CD8-positive, alpha-beta memory T cell (primary cell): ENCODE results near the gene MACROD2. TPM values are rescaled to one million over a fixed set of nuclear protein-coding genes. Genes with fewer than 3 reads are reported as not detected.

Experiments used
- CTCF ChIA-PET: fragments of 350-600 bp; sonication (Branson Sonifier 250); formaldehyde crosslinking; loops from one replicate; lab custom pipeline; 2021; ENCODE audit warnings: antibody characterized with exemption; lab: Charles Lee
- POLR2A ChIA-PET: fragments of 350-600 bp; sonication (Branson Sonifier 250); formaldehyde crosslinking; loops from one replicate; lab custom pipeline; 2021; ENCODE audit warnings: antibody characterized with exemption; lab: Charles Lee
- DNase-seq, 5 donors: peaks; one replicate each; pipeline versions ENCODE4 v3.0.0 to v3.0.0-alpha.2; 2020 to 2022; ENCODE audit warnings: mixed read lengths in 1 of 5
- H3K27ac ChIP-seq: one replicate; pipeline ENCODE4 v1.7.0; 2013; ENCODE audit warnings: low read depth, mild to moderate bottlenecking, low read length, moderate library complexity
- H3K27me3 ChIP-seq: 2 replicates; pipeline ENCODE4 v1.7.0; 2013; ENCODE audit warnings: low read length, mild to moderate bottlenecking; ENCODE audit not compliant: insufficient read depth, poor library complexity, severe bottlenecking
- H3K36me3 ChIP-seq: 2 replicates; pipeline ENCODE4 v1.7.0; 2013; ENCODE audit warnings: mild to moderate bottlenecking, low read length, moderate library complexity; ENCODE audit not compliant: insufficient read depth
- H3K4me1 ChIP-seq: 2 replicates; pipeline ENCODE4 v1.7.0; 2013; ENCODE audit warnings: mild to moderate bottlenecking, low read length, moderate library complexity; ENCODE audit not compliant: insufficient read depth
- H3K4me3 ChIP-seq: 2 replicates; pipeline ENCODE4 v1.7.0; 2013; ENCODE audit warnings: mild to moderate bottlenecking, low read length
- H3K9me3 ChIP-seq: 2 replicates; pipeline ENCODE4 v1.7.0; 2013; ENCODE audit warnings: mild to moderate bottlenecking, low read length
- H3K27ac Mint-ChIP-seq, 8 donors: one replicate each; pipeline ENCODE4 v1.8.0; 2020 to 2021; ENCODE audit warnings: mixed read lengths in 8 of 8, mild to moderate bottlenecking in 6 of 8, inconsistent platforms in 3 of 8, moderate library complexity in 3 of 8
- H3K27me3 Mint-ChIP-seq, 2 donors: one replicate each; pipeline ENCODE4 v1.8.0; 2020 to 2021; ENCODE audit warnings: mixed read lengths in 2 of 2, mild to moderate bottlenecking in 1 of 2, moderate library complexity in 1 of 2
- H3K36me3 Mint-ChIP-seq, 3 donors: one replicate each; pipeline ENCODE4 v1.8.0; 2020 to 2021; ENCODE audit warnings: mixed read lengths in 3 of 3, inconsistent platforms in 1 of 3, mild to moderate bottlenecking in 1 of 3
- H3K4me1 Mint-ChIP-seq, 3 donors: one replicate each; pipeline ENCODE4 v1.8.0; 2020 to 2021; ENCODE audit warnings: mixed read lengths in 3 of 3, inconsistent platforms in 1 of 3, mild to moderate bottlenecking in 1 of 3
- H3K4me3 Mint-ChIP-seq, 7 donors: one replicate each; pipeline ENCODE4 v1.8.0; 2020 to 2021; ENCODE audit warnings: mixed read lengths in 7 of 7, mild to moderate bottlenecking in 6 of 7, moderate library complexity in 4 of 7, inconsistent platforms in 2 of 7
- H3K9me3 Mint-ChIP-seq, 5 donors: one replicate each; pipeline ENCODE4 v1.8.0; 2020 to 2022; ENCODE audit warnings: mixed read lengths in 5 of 5, mild to moderate bottlenecking in 3 of 5, moderate library complexity in 2 of 5, inconsistent platforms in 1 of 5
- polyA plus RNA-seq: library from polyadenylated mRNA; unstranded; fragments of 300-500 nt; fragmentation: Illumina TruSeq; gene quantifications from one replicate; pipeline ENCODE4 v1.2.3, GENCODE V29; 2021
- total RNA-seq, 2 experiments: library from RNA; stranded (reverse); gene quantifications; one replicate each; pipeline ENCODE4 v1.2.3, GENCODE V29; 2021

Gene MACROD2
- total and polyA plus RNA-seq, 3 experiments from 2014 or later: not detected

- H3K27ac Mint-ChIP-seq: no peak overlapping the region
- Histone ChIP-seq H3K4me3 (no peak overlapping the region), H3K36me3 (no peaks in the 10 kb centered on the region), H3K4me1 (no peaks in the 10 kb centered on the region), H3K9me3 (no peaks in the 10 kb centered on the region), H3K27ac (no peak overlapping the region), H3K27me3 (no peaks in the 10 kb centered on the region)
- ChIA-PET POLR2A (no interaction called here), CTCF (no interaction called here)
- no peak overlapping the region for H3K4me3 Mint-ChIP-seq
- H3K27me3 Mint-ChIP-seq: no peaks in the 10 kb centered on the region
- no peaks in the 10 kb centered on the region for H3K4me1 Mint-ChIP-seq
- no peaks in the 10 kb centered on the region for H3K36me3 Mint-ChIP-seq
- no peak for DNase-seq
- peaks cover 0 to 9% (median 0%) of the 10 kb centered on the region in 5 donors for H3K9me3 Mint-ChIP-seq
Observed at GRCh38 chr20:16054985-16055384, 2059.7 kb downstream of the MACROD2 start.

GRCh38 chr20:16057651-16058050 is 2062.3 kb downstream of the MACROD2 start:
- Histone ChIP-seq H3K27ac (no peak overlapping the region), H3K4me1 (no peaks in the 10 kb centered on the region), H3K4me3 (no peak overlapping the region), H3K27me3 (no peaks in the 10 kb centered on the region), H3K9me3 (no peaks in the 10 kb centered on the region), H3K36me3 (no peaks in the 10 kb centered on the region)
- CTCF ChIA-PET: no interaction called here
- no peak overlapping the region for H3K27ac Mint-ChIP-seq
- H3K4me3 Mint-ChIP-seq: no peak overlapping the region
- no peak for DNase-seq
- H3K4me1 Mint-ChIP-seq: no peaks in the 10 kb centered on the region
- H3K36me3 Mint-ChIP-seq: no peaks in the 10 kb centered on the region
- POLR2A ChIA-PET: no interaction called here
- peaks cover 0 to 12% (median 2%) of the 10 kb centered on the region in 5 donors for H3K9me3 Mint-ChIP-seq
- no peaks in the 10 kb centered on the region for H3K27me3 Mint-ChIP-seq

- Histone ChIP-seq H3K4me3 (no peak overlapping the region), H3K27me3 (no peaks in the 10 kb centered on the region), H3K36me3 (no peaks in the 10 kb centered on the region), H3K9me3 (no peaks in the 10 kb centered on the region), H3K27ac (no peak overlapping the region), H3K4me1 (no peaks in the 10 kb centered on the region)
- Mint-ChIP-seq H3K9me3 (peaks cover 0 to 12% (median 2%) of the 10 kb centered on the region in 5 donors), H3K27ac (no peak overlapping the region), H3K4me1 (no peaks in the 10 kb centered on the region), H3K36me3 (no peaks in the 10 kb centered on the region), H3K4me3 (no peak overlapping the region), H3K27me3 (no peaks in the 10 kb centered on the region)
- ChIA-PET CTCF (no interaction called here), POLR2A (no interaction called here)
- no peak for DNase-seq
Observed at GRCh38 chr20:16058268-16058667, 2063.0 kb downstream of the MACROD2 start.

- Histone ChIP-seq H3K4me1 (no peaks in the 10 kb centered on the region), H3K27ac (no peak overlapping the region), H3K27me3 (no peaks in the 10 kb centered on the region), H3K36me3 (no peaks in the 10 kb centered on the region), H3K4me3 (no peak overlapping the region), H3K9me3 (no peaks in the 10 kb centered on the region)
- H3K4me3 Mint-ChIP-seq: no peak overlapping the region
- H3K9me3 Mint-ChIP-seq: peaks cover 0 to 7% (median 2%) of the 10 kb centered on the region in 5 donors
- no peaks in the 10 kb centered on the region for H3K36me3 Mint-ChIP-seq
- no peaks in the 10 kb centered on the region for H3K4me1 Mint-ChIP-seq
- DNase-seq: no peak
- ChIA-PET CTCF (no interaction called here), POLR2A (no interaction called here)
- H3K27ac Mint-ChIP-seq: no peak overlapping the region
- no peaks in the 10 kb centered on the region for H3K27me3 Mint-ChIP-seq
Observed at GRCh38 chr20:16059841-16060240, 2064.5 kb downstream of the MACROD2 start.

- Histone ChIP-seq H3K27me3 (no peaks in the 10 kb centered on the region), H3K4me1 (no peaks in the 10 kb centered on the region), H3K4me3 (no peak overlapping the region), H3K36me3 (no peaks in the 10 kb centered on the region), H3K27ac (no peak overlapping the region), H3K9me3 (no peaks in the 10 kb centered on the region)
- Mint-ChIP-seq H3K4me1 (no peaks in the 10 kb centered on the region), H3K4me3 (no peak overlapping the region), H3K27me3 (no peaks in the 10 kb centered on the region), H3K27ac (no peak overlapping the region), H3K36me3 (no peaks in the 10 kb centered on the region), H3K9me3 (peaks cover 0 to 7% (median 2%) of the 10 kb centered on the region in 5 donors)
- POLR2A ChIA-PET: no interaction called here
- CTCF ChIA-PET: no interaction called here
- DNase-seq: no peak
Observed at GRCh38 chr20:16061351-16061750, 2066.0 kb downstream of the MACROD2 start.

GRCh38 chr20:16062661-16063581 is 2067.6 kb downstream of the MACROD2 start:
- CTCF ChIA-PET: no interaction called here
- no peak overlapping the region for H3K27ac Mint-ChIP-seq
- POLR2A ChIA-PET: no interaction called here
- Histone ChIP-seq H3K36me3 (no peaks in the 10 kb centered on the region), H3K4me3 (no peak overlapping the region), H3K27ac (no peak overlapping the region), H3K27me3 (no peaks in the 10 kb centered on the region), H3K4me1 (no peaks in the 10 kb centered on the region), H3K9me3 (no peaks in the 10 kb centered on the region)
- H3K4me3 Mint-ChIP-seq: no peak overlapping the region
- H3K4me1 Mint-ChIP-seq: no peaks in the 10 kb centered on the region
- H3K36me3 Mint-ChIP-seq: no peaks in the 10 kb centered on the region
- H3K27me3 Mint-ChIP-seq: no peaks in the 10 kb centered on the region
- DNase-seq: no peak
- H3K9me3 Mint-ChIP-seq: peaks cover 2 to 8% (median 6%) of the 10 kb centered on the region in 5 donors

GRCh38 chr20:16063881-16064280 is 2068.6 kb downstream of the MACROD2 start:
- no peak overlapping the region for H3K4me3 ChIP-seq
- H3K36me3 ChIP-seq: no peaks in the 10 kb centered on the region
- Mint-ChIP-seq H3K4me3 (no peak overlapping the region), H3K4me1 (no peaks in the 10 kb centered on the region), H3K27me3 (no peaks in the 10 kb centered on the region), H3K36me3 (no peaks in the 10 kb centered on the region), H3K27ac (no peak overlapping the region), H3K9me3 (peaks cover 4 to 9% (median 8%) of the 10 kb centered on the region in 5 donors)
- no peaks in the 10 kb centered on the region for H3K4me1 ChIP-seq
- no peak overlapping the region for H3K27ac ChIP-seq
- POLR2A ChIA-PET: no interaction called here
- no peaks in the 10 kb centered on the region for H3K9me3 ChIP-seq
- H3K27me3 ChIP-seq: no peaks in the 10 kb centered on the region
- no peak for DNase-seq
- CTCF ChIA-PET: no interaction called here

GRCh38 chr20:16064989-16065707 is 2069.8 kb downstream of the MACROD2 start:
- Mint-ChIP-seq H3K9me3 (peaks cover 4 to 17% (median 8%) of the 10 kb centered on the region in 5 donors), H3K27me3 (no peaks in the 10 kb centered on the region), H3K27ac (peak overlapping the region in 1 of 8 donors; percentile 38), H3K36me3 (no peaks in the 10 kb centered on the region), H3K4me3 (no peak overlapping the region), H3K4me1 (no peaks in the 10 kb centered on the region)
- DNase-seq: no peak
- Histone ChIP-seq H3K36me3 (no peaks in the 10 kb centered on the region), H3K27me3 (no peaks in the 10 kb centered on the region), H3K9me3 (no peaks in the 10 kb centered on the region), H3K4me1 (no peaks in the 10 kb centered on the region), H3K27ac (no peak overlapping the region), H3K4me3 (no peak overlapping the region)
- ChIA-PET POLR2A (no interaction called here), CTCF (no interaction called here)
